GM18868 (cell line): ENCODE measurements around the gene ARID3A.
"Not testable (repeated sequence)": the region's sequence is repeated elsewhere in the genome, so short reads cannot be mapped to it uniquely, and the experiment has no call there.

ENCODE experiments used
- ATAC-seq: cut with Tn5 transposase; IDR thresholded peaks from one replicate; pipeline ENCODE4 v1.9.1; 2021; ENCODE audit warnings: mild to moderate bottlenecking, moderate library complexity; ENCODE audit not compliant: unreplicated experiment

Gene ARID3A

DNA sequence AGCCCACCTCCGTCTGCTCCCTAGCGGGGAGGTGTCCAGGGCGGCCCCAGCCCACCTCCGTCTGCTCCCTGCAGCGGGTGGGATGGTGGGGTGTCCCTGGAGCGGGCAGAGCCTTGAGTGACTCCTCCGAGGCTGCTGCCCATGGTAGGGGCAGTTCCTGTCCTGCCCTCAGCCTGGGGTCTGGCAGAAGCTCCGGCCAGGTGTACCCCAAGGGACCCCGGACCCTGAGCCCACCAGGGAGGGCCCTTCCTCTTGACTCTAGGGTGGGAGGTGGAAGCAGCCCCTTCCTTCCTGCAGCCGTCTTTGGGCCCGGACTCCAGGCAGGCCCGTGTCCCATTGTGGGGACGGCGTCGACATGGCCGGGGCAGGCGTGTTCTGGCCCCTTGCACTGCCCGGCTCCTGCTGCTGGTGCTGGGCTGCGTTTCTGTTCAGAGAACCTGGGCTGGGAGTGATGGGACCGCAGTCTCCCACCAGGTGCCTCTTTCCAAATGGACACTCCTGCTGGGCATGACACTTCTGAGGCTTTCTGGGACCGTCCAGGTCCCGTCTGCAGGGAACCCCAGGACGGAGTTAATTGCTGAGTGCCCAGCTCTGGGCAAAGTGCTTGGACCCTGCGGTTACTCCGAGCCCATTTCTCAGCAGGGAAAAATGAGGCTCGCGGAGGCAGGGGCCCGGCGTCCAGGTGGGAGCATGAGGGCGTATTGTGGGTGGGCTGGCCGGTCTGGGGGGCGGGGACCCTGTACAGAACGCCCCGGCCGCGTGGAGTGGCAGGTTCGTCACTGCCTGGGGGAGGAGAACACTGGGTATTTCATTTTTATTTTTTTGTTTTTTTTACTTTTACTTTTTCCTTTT lies 19.8 kb downstream of the ARID3A start:
- ATAC-seq, result no peak

DNA sequence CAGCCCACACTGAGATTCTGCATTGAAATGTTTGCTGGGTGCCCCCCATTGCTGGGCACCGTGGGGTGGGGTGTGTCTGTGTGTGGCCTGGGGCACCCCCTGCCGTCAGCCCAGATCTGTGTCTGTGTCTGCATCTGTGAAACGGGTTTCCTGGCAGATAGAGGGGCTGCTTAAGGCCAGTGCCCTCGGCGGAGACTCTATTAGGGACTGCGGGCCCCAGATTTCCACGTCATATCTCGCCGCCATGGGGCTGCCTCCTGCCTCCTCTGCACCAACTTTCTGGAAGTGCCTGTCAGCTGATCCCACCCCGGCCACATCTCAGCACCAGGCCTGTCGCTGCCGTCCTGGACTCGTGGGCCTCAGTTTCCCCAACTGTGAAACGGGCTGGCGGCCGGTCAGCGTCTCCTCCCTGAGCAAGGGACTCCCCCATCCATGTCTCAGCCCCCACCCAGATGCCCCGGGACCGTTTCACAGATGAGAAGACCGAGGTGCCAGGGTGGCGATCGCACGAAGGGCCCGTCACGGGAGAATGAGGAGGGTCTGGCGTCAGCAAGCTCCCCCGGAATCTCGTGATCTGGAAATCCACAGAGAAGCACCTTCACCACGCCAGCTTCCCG lies 21.4 kb downstream of the ARID3A start:
- peak; percentile 14 for ATAC-seq

GRCh38 chr19:947707-948539 lies 22.1 kb downstream of the ARID3A start:
- ATAC-seq, result peak; percentile 65

DNA sequence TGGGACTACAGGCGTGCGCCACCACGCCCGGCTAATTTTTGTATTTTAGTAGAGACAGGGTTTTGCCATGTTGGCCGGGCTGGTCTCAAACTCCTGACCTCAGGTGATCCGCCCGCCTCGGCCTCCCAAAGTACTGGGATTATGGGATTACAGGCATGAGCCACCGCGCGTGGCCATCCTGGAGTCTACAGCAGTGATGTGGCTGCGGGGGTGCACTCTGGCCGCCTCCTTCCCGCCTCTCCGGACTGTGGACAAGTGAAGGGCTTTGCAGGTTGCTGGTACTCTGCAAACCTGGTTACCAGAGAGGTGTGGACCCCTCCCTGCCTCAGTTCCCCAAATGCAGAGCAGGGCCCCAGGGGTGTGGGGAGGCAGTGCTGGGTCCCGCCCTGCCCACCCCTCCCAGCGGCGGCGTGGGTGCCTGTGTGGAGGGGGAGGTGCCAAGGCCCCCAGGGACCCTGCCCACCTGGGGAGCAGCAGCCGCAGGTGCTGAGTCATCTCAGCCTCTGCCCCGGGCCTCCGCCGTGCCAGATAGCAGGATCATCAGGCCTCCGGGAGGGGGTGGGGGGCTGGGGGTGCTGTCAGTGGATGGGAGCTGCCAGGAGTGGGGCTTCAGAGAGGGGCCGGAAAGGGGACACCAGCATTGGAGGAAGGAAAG lies 23.1 kb downstream of the ARID3A start:
- no peak for ATAC-seq

DNA sequence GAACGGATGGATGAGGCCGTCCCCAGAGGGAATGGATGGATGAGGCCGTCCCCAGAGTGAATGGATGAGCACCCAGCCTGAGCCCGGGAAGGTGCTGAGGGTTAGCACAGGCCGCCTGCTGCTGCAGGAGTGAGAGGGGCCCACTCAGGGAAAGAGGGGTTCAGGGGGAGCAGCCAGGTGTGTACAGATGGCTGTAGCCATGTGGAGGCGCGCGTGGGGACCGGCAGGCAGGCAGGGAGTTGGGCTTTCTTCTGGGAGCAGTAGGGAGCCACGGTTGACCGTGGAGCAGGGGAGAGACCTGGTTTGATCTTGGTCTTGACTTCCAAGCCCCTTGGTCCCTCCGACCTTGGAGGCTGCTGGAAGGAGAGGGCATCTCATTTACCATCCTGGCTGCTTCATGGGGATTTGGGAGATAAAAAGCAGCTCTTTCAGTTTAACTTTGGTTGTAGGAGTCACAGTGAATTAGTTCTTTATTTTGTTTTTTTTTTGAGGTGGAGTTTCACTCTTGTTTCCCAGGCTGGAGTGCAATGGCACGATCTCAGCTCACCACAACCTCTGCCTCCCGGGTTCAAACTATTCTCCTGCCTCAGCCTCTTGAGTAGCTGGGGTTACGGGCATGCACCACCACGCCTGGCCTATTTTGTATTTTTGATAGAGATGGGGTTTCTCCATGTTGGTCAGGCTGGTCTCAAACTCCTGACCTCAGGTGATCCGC lies 24.7 kb downstream of the ARID3A start:
- ATAC-seq, result no peak

GRCh38 chr19:952049-952679 lies 26.3 kb downstream of the ARID3A start:
- ATAC-seq, result no peak

GRCh38 chr19:952680-953444 lies 27.0 kb downstream of the ARID3A start:
- ATAC-seq, result no peak

DNA sequence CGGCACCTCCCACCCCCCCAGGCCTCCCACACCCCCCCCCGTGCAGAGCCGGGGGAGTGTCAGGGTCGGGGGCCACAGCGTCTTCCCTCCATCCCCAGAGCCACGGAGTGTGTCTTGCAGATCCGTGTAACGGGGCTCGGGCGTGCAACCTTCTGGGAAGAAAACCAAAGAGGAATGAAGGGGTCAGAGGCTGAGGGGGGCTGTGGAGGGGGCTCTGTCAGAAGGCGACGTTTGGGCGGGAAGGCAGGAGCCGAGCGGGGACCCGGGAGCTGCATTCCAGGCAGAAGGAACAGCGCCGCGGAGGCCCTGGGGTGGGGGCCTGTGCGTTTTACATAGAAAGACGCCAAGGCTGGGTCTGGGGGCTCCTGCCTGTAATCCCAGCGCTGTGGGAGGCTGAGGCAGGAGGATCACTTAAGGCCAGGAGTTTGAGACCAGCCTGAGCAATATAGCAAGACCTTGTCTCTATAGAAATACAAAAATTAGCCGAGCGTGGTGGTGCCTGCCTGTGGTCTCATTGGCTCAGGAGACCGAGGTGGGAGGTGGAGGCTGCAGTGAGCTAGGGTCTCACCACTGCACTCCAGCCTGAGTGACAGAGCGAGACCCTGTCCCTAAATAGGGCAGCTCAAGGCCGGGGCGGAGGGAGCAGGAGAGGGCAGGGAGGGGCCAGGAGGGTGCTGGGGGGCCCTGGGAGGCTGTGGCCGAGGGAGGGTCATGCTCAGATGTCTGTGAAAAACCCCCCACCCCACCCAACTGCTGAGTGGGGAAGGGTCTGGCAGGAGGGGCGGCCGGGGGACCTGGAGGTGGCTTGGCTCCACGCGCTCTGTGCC lies 27.8 kb downstream of the ARID3A start:
- ATAC-seq, result no peak

DNA sequence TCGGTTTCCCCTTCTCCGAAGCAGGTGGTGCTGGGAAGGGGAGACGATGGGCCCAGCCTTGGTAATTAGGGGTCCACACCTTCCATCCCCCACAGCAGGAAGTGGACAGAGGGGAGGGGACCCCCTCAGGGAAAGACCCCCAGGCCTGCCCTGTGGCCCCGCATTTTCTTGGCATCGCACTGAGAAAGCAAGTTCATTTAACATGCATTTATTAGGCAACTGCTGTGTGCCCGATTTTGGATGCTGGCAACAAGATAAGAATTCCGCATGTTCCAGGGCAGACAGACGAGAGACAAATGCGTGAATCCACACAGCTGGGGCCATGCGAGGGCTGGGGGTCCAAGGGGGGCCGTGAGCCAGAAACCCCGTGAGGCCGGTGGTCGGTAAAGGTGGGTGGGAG lies 28.4 kb downstream of the ARID3A start:
- no peak for ATAC-seq

GRCh38 chr19:954672-955494 lies 29.0 kb downstream of the ARID3A start:
- ATAC-seq, result no peak

DNA sequence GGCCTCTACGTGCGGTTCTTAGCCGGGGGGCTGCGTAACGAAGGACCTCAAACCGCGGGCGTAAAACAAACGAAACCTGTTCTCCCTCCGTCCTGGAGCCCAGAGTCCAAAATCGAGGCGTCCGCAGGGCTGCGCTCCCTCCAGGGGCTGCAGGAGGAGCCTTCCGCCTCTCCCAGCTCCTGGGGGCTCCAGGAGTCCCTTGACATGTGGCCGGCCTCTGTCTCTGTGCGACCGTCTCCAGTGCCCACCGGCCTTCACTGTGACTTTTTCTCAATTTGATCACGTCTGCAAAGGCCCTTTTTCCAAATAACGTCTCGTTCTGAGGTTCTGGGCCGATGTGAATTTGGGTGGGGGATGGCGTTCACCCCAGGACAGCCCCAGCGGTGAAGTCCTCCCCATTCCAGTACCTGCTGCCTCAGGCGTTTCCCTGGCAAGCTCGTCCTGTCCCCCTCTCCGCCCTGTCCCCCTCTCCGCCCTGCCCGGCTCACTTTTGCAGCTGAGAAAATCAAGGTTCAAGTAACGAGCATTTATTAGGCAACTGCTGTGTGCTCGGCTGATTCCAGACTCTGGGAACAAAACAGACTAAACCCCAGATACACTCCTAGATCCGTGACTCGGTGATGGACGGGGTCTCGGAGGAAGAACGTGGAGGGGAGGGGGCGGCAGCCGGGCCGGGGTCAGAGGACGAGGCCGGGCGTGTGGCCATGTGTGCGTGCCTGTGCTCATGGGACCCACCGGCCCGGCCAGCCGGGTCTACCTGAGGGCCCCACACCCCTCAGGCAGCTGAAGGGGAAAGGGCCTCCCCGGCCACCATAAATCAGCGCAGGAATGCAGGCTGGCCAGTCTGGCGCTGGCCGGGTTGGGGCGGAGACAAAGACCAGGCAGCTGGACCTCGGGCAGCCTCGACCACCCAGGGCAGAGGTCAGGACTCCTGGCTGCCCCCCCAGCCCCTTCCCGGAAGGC lies 30.2 kb downstream of the ARID3A start:
- no peak for ATAC-seq

GRCh38 chr19:956766-957440 lies 31.1 kb downstream of the ARID3A start:
- no peak for ATAC-seq

- not testable (repeated sequence) for ATAC-seq
Observed at GRCh38 chr19:957578-957977, 31.7 kb downstream of the ARID3A start.

- ATAC-seq, result no peak
Observed at GRCh38 chr19:958967-959855, 33.4 kb downstream of the ARID3A start.

GRCh38 chr19:960020-960419 lies 34.2 kb downstream of the ARID3A start:
- ATAC-seq, result no peak
